Measurements from ENCODE around the gene LPCAT3. TPM values are rescaled to one million over a fixed set of nuclear protein-coding genes. Genes with fewer than 3 reads are reported as not detected.

LPCAT3 gene
- total RNA-seq, 2 experiments from 2014 or later, result 22.7 to 27.2 TPM

GRCh38 chr12:6946920-6947374, 71.3 kb downstream of the LPCAT3 start:
- intact Hi-C loops (cut with micrococcal nuclease), result no loop called here
- H3K36me3 Mint-ChIP-seq (ENCODE audit: low read depth), result peaks cover 19% of the 10 kb centered on the region
- H3K27me3 Mint-ChIP-seq (ENCODE audit: low read depth), result no peaks in the 10 kb centered on the region
- H3K27ac Mint-ChIP-seq, result peak overlapping the region; percentile 93
- DNase-seq, result no peak
- CTCF ChIA-PET, result interaction anchor here (0.9 to 11.8 kb wide), 9 partner anchors 9 to 166 kb away, joined by 3 to 397 read pairs (median 8); partner anchors contain the start of genes C1RL and SPSB2
- peak overlapping the region; percentile 94 for H3K4me3 Mint-ChIP-seq
- peaks cover 61% of the 10 kb centered on the region for H3K4me1 Mint-ChIP-seq (ENCODE audit: low read depth)
- H3K9me3 Mint-ChIP-seq, result no peaks in the 10 kb centered on the region

- no peaks in the 10 kb centered on the region for H3K27me3 Mint-ChIP-seq (ENCODE audit: low read depth)
- peaks cover 14% of the 10 kb centered on the region for H3K36me3 Mint-ChIP-seq (ENCODE audit: low read depth)
- peak overlapping the region; percentile 93 for H3K27ac Mint-ChIP-seq
- CTCF ChIA-PET, result interaction anchor here (0.8 to 11.8 kb wide), 10 partner anchors 8 to 166 kb away, joined by 3 to 397 read pairs (median 8); partner anchors contain the start of genes C1RL and SPSB2
- H3K9me3 Mint-ChIP-seq, result no peaks in the 10 kb centered on the region
- H3K4me1 Mint-ChIP-seq (ENCODE audit: low read depth), result peaks cover 61% of the 10 kb centered on the region
- intact Hi-C loops (cut with micrococcal nuclease), result no loop called here
- peak; percentile 88 for DNase-seq
- peak overlapping the region; percentile 94 for H3K4me3 Mint-ChIP-seq
These were observed 72.0 kb downstream of the LPCAT3 start for GRCh38 chr12:6946033-6946919.

GRCh38 chr12:6945613-6946012, 72.7 kb downstream of the LPCAT3 start:
- no peaks in the 10 kb centered on the region for H3K27me3 Mint-ChIP-seq (ENCODE audit: low read depth)
- intact Hi-C loops (cut with micrococcal nuclease), result loop anchor here (2.0 kb wide), 1 partner anchor 41 kb away; the partner anchor contains the start of gene LRRC23
- DNase-seq, result no peak
- CTCF ChIA-PET, result interaction anchor here (0.8 to 11.8 kb wide), 9 partner anchors 7 to 163 kb away, joined by 3 to 397 read pairs (median 7); partner anchors contain the start of genes C1RL and SPSB2
- peaks cover 15% of the 10 kb centered on the region for H3K36me3 Mint-ChIP-seq (ENCODE audit: low read depth)
- H3K4me3 Mint-ChIP-seq, result peak overlapping the region; percentile 94
- no peaks in the 10 kb centered on the region for H3K9me3 Mint-ChIP-seq
- peak overlapping the region; percentile 93 for H3K27ac Mint-ChIP-seq
- peaks cover 59% of the 10 kb centered on the region for H3K4me1 Mint-ChIP-seq (ENCODE audit: low read depth)

- CTCF ChIA-PET, result interaction anchor here (0.7 to 11.8 kb wide), 16 partner anchors 8 to 167 kb away, joined by 3 to 397 read pairs (median 3); partner anchors contain the start of genes C1R, C1RL, ENO2 and LPCAT3
- no peaks in the 10 kb centered on the region for H3K27me3 Mint-ChIP-seq (ENCODE audit: low read depth)
These were observed 73.7 kb downstream of the LPCAT3 start for GRCh38 chr12:6944381-6945186.

GRCh38 chr12:6943722-6944380, 74.4 kb downstream of the LPCAT3 start, which contains the start of the genes C12orf57 and RNU7-1:
TSS of gene C12orf57 (plus strand) at chr12:6944022. CDS start at chr12:6944122, 100 bp downstream.
TSS of gene RNU7-1 (plus strand) at chr12:6943816.
- Mint-ChIP-seq H3K36me3 (ENCODE audit: low read depth) (peaks cover 18% of the 10 kb centered on the region), H3K4me1 (ENCODE audit: low read depth) (peaks cover 45% of the 10 kb centered on the region), H3K27ac (peak within 1 kb of the TSS; percentile 93), H3K27me3 (ENCODE audit: low read depth) (no peaks in the 10 kb centered on the region), H3K4me3 (peak within 1 kb of the TSS; percentile 94), H3K9me3 (no peaks in the 10 kb centered on the region)
- CTCF ChIA-PET, result interaction anchor here (0.7 to 11.8 kb wide), 14 partner anchors 8 to 167 kb away, joined by 3 to 397 read pairs (median 4); partner anchors contain the start of genes C1R, C1RL, ENO2 and LPCAT3
- peak; percentile 85 for DNase-seq
- intact Hi-C loops (cut with micrococcal nuclease), result loop anchor here (1.0 to 5.0 kb wide), 13 partner anchors 9 to 243 kb away; partner anchors contain the start of genes C1R, CDCA3, EMG1 and LPCAT3

More at GRCh38 chr12:6944381-6945186, 73.7 kb downstream of the LPCAT3 start:
- Mint-ChIP-seq H3K4me1 (ENCODE audit: low read depth) (peaks cover 49% of the 10 kb centered on the region), H3K27ac (peak overlapping the region; percentile 93), H3K4me3 (peak overlapping the region; percentile 94), H3K36me3 (ENCODE audit: low read depth) (peaks cover 18% of the 10 kb centered on the region), H3K9me3 (no peaks in the 10 kb centered on the region)
- peak; percentile 96 for DNase-seq
- intact Hi-C loops (cut with micrococcal nuclease), result loop anchor here (1.0 to 5.0 kb wide), 10 partner anchors 9 to 243 kb away; partner anchors contain the start of genes C1R, EMG1, LRRC23 and PEX5

GRCh38 chr12:6943389-6943721, 74.9 kb downstream of the LPCAT3 start:
- Mint-ChIP-seq H3K4me3 (peak overlapping the region; percentile 94), H3K9me3 (no peaks in the 10 kb centered on the region), H3K27ac (peak overlapping the region; percentile 93), H3K27me3 (ENCODE audit: low read depth) (no peaks in the 10 kb centered on the region), H3K4me1 (ENCODE audit: low read depth) (peaks cover 40% of the 10 kb centered on the region), H3K36me3 (ENCODE audit: low read depth) (peaks cover 17% of the 10 kb centered on the region)
- peak; percentile 89 for DNase-seq
- CTCF ChIA-PET, result interaction anchor here (0.8 to 11.8 kb wide), 10 partner anchors 18 to 165 kb away, joined by 3 to 397 read pairs (median 4); partner anchors contain the start of genes C1R, C1RL, ENO2 and LPCAT3
- intact Hi-C loops (cut with micrococcal nuclease), result loop anchor here (1.0 to 5.0 kb wide), 4 partner anchors 52 to 244 kb away; partner anchors contain the start of genes CDCA3, LPCAT3 and PEX5

GRCh38 chr12:6942331-6942665, 76.0 kb downstream of the LPCAT3 start:
- Mint-ChIP-seq H3K9me3 (no peaks in the 10 kb centered on the region), H3K4me1 (ENCODE audit: low read depth) (peaks cover 32% of the 10 kb centered on the region), H3K36me3 (ENCODE audit: low read depth) (peaks cover 14% of the 10 kb centered on the region), H3K27ac (peak overlapping the region; percentile 93), H3K27me3 (ENCODE audit: low read depth) (no peaks in the 10 kb centered on the region), H3K4me3 (no peak overlapping the region)
- DNase-seq, result no peak
- intact Hi-C loops (cut with micrococcal nuclease), result loop anchor here (5.0 kb wide), 1 partner anchor 245 kb away; the partner anchor contains the start of gene PEX5
- CTCF ChIA-PET, result interaction anchor here (11.8 kb wide), 1 partner anchor 19 kb away, joined by 397 read pairs; no protein-coding TSS in a partner anchor

- Mint-ChIP-seq H3K27ac (no peak overlapping the region), H3K4me3 (no peak overlapping the region), H3K9me3 (no peaks in the 10 kb centered on the region), H3K4me1 (ENCODE audit: low read depth) (peaks cover 28% of the 10 kb centered on the region), H3K27me3 (ENCODE audit: low read depth) (no peaks in the 10 kb centered on the region), H3K36me3 (ENCODE audit: low read depth) (peaks cover 12% of the 10 kb centered on the region)
- DNase-seq, result no peak
- CTCF ChIA-PET, result interaction anchor here (11.8 kb wide), 1 partner anchor 19 kb away, joined by 397 read pairs; no protein-coding TSS in a partner anchor
- intact Hi-C loops (cut with micrococcal nuclease), result loop anchor here (5.0 kb wide), 1 partner anchor 246 kb away; the partner anchor contains the start of gene PEX5
These were observed 76.5 kb downstream of the LPCAT3 start for GRCh38 chr12:6941782-6942181.

GRCh38 chr12:6941267-6941666, 77.0 kb downstream of the LPCAT3 start:
- intact Hi-C loops (cut with micrococcal nuclease), result loop anchor here (5.0 kb wide), 1 partner anchor 246 kb away; the partner anchor contains the start of gene PEX5
- DNase-seq, result no peak
- no peaks in the 10 kb centered on the region for H3K9me3 Mint-ChIP-seq
- no peaks in the 10 kb centered on the region for H3K27me3 Mint-ChIP-seq (ENCODE audit: low read depth)
- H3K4me1 Mint-ChIP-seq (ENCODE audit: low read depth), result peaks cover 32% of the 10 kb centered on the region
- CTCF ChIA-PET, result interaction anchor here (1.0 kb wide), 1 partner anchor 11 kb away, joined by 3 read pairs; no protein-coding TSS in a partner anchor
- H3K27ac Mint-ChIP-seq, result peak overlapping the region; percentile 30
- H3K36me3 Mint-ChIP-seq (ENCODE audit: low read depth), result peaks cover 16% of the 10 kb centered on the region
- H3K4me3 Mint-ChIP-seq, result no peak overlapping the region

GRCh38 chr12:6939191-6939540, 79.1 kb downstream of the LPCAT3 start:
- Mint-ChIP-seq H3K27ac (peak overlapping the region; percentile 96), H3K27me3 (ENCODE audit: low read depth) (no peaks in the 10 kb centered on the region), H3K4me3 (no peak overlapping the region), H3K36me3 (ENCODE audit: low read depth) (peaks cover 26% of the 10 kb centered on the region), H3K4me1 (ENCODE audit: low read depth) (peaks cover 37% of the 10 kb centered on the region), H3K9me3 (no peaks in the 10 kb centered on the region)
- CTCF ChIA-PET, result interaction anchor here (0.9 to 4.8 kb wide), 4 partner anchors 8 to 67 kb away, joined by 4 to 43 read pairs (median 11); no protein-coding TSS in a partner anchor
- DNase-seq, result no peak
- intact Hi-C loops (cut with micrococcal nuclease), result no loop called here
